GM21576 (cell line): ENCODE measurements around the gene GALNT10.
A peak's percentile ranks its signal among the peaks of the same experiment; 100 is the strongest.

Source experiments
- ATAC-seq: cut with Tn5 transposase; IDR thresholded peaks from one replicate; pipeline ENCODE4 v1.9.1; 2021; ENCODE audit warnings: mild to moderate bottlenecking, moderate library complexity; ENCODE audit not compliant: unreplicated experiment

The GALNT10 gene

GRCh38 chr5:154262342-154262741 is 71.8 kb downstream of the GALNT10 start:
- no peak for ATAC-seq

- ATAC-seq: no peak
Measured at GRCh38 chr5:154264549-154265196, 74.1 kb downstream of the GALNT10 start.

GRCh38 chr5:154265197-154265773 is 74.8 kb downstream of the GALNT10 start:
- ATAC-seq: no peak

GRCh38 chr5:154267516-154267915 is 77.0 kb downstream of the GALNT10 start:
- ATAC-seq: no peak

GRCh38 chr5:154268073-154268472 is 77.5 kb downstream of the GALNT10 start:
- ATAC-seq: no peak

- no peak for ATAC-seq
Measured at GRCh38 chr5:154269414-154269813, 78.9 kb downstream of the GALNT10 start.

- no peak for ATAC-seq
Measured at GRCh38 chr5:154271466-154271865, 80.9 kb downstream of the GALNT10 start.

GRCh38 chr5:154271936-154272514 is 81.5 kb downstream of the GALNT10 start:
- no peak for ATAC-seq

GRCh38 chr5:154273028-154273617 is 82.6 kb downstream of the GALNT10 start:
- peak; percentile 80 for ATAC-seq

- no peak for ATAC-seq
Measured at GRCh38 chr5:154273963-154274827, 83.7 kb downstream of the GALNT10 start.

- no peak for ATAC-seq
Measured at GRCh38 chr5:154274828-154275185, 84.3 kb downstream of the GALNT10 start.

- ATAC-seq: no peak
Measured at GRCh38 chr5:154275566-154275965, 85.0 kb downstream of the GALNT10 start.

GRCh38 chr5:154276261-154276972 is 85.9 kb downstream of the GALNT10 start:
- ATAC-seq: no peak

GRCh38 chr5:154276973-154277331 is 86.4 kb downstream of the GALNT10 start:
- no peak for ATAC-seq

GRCh38 chr5:154277499-154277898 is 87.0 kb downstream of the GALNT10 start:
- ATAC-seq: no peak

- no peak for ATAC-seq
Measured at GRCh38 chr5:154278186-154278585, 87.7 kb downstream of the GALNT10 start.

GRCh38 chr5:154278908-154279307 is 88.4 kb downstream of the GALNT10 start:
- ATAC-seq: peak; percentile 64

- peak; percentile 97 for ATAC-seq
Measured at GRCh38 chr5:154284433-154284832, 93.9 kb downstream of the GALNT10 start.

- no peak for ATAC-seq
Measured at GRCh38 chr5:154285661-154286408, 95.3 kb downstream of the GALNT10 start.

GRCh38 chr5:154286557-154286956 is 96.0 kb downstream of the GALNT10 start:
- no peak for ATAC-seq
